Endodermal cell (in vitro differentiated cells): ENCODE data around the gene SEC16A. TPM values are rescaled to one million over a fixed set of nuclear protein-coding genes. Genes with fewer than 3 reads are reported as not detected.

Experiments
- DNase-seq: peaks from one replicate; pipeline ENCODE4 v3.0.0-alpha.2; 2017
- H3K27ac ChIP-seq: 2 replicates; pipeline ENCODE4 v1.5.1; 2013; ENCODE audit warnings: mild to moderate bottlenecking, low read depth, low read length, moderate library complexity
- H3K27me3 ChIP-seq: 2 replicates; pipeline ENCODE4 v1.6.1; 2013; ENCODE audit warnings: mild to moderate bottlenecking, low read length, moderate library complexity; ENCODE audit not compliant: insufficient read depth, control insufficient read depth, poor library complexity, severe bottlenecking
- H3K36me3 ChIP-seq: 2 replicates; pipeline ENCODE4 v1.7.0; 2013; ENCODE audit warnings: mild to moderate bottlenecking, low read length, moderate library complexity; ENCODE audit not compliant: control insufficient read depth, insufficient read depth
- H3K4me1 ChIP-seq: one replicate; pipeline ENCODE4 v1.7.0; 2013; ENCODE audit warnings: low read length; ENCODE audit not compliant: control insufficient read depth, insufficient read depth
- H3K4me3 ChIP-seq: 2 replicates; pipeline ENCODE4 v1.5.1; 2013; ENCODE audit warnings: mild to moderate bottlenecking, low read length, moderate library complexity
- H3K9ac ChIP-seq: 2 replicates; pipeline ENCODE4 v1.6.1; 2013; ENCODE audit warnings: mild to moderate bottlenecking, low read length, moderate library complexity; ENCODE audit not compliant: poor library complexity, severe bottlenecking; ENCODE audit errors: extremely low read depth
- H3K9me3 ChIP-seq: 2 replicates; pipeline ENCODE4 v1.6.1; 2013; ENCODE audit warnings: mild to moderate bottlenecking, low read length, moderate library complexity; ENCODE audit not compliant: control insufficient read depth
- H3K27ac Mint-ChIP-seq: 2 replicates; pipeline ENCODE4 v1.8.0; 2020; ENCODE audit warnings: mixed read lengths
- H3K27me3 Mint-ChIP-seq: 2 replicates; pipeline ENCODE4 v1.8.0; 2021; ENCODE audit warnings: mild to moderate bottlenecking, mixed read lengths; ENCODE audit not compliant: insufficient read depth
- H3K36me3 Mint-ChIP-seq: 2 replicates; pipeline ENCODE4 v1.8.0; 2020; ENCODE audit warnings: low read depth, mixed read lengths
- H3K4me1 Mint-ChIP-seq: 2 replicates; pipeline ENCODE4 v1.8.0; 2020; ENCODE audit warnings: mixed read lengths
- H3K4me3 Mint-ChIP-seq: 2 replicates; pipeline ENCODE4 v1.8.0; 2020; ENCODE audit warnings: mild to moderate bottlenecking, moderate library complexity, mixed read lengths
- H3K9me3 Mint-ChIP-seq: 2 replicates; pipeline ENCODE4 v1.8.0; 2020; ENCODE audit warnings: mild to moderate bottlenecking, mixed read lengths
- CTCF ChIP-seq: fragments of 200-600 bp; sonication (generic); conservative IDR thresholded peaks from 2 replicates; pipeline ENCODE4 v1.5.0; 2021; ENCODE audit warnings: antibody characterized with exemption, mild to moderate bottlenecking
- WGBS, 2 experiments: methylation state at CpG; one replicate each; pipeline versions ENCODE4 v1.1.5 to v1.1.7; 2013; ENCODE audit warnings: missing lambda C conversion rate in 2 of 2, mixed read lengths in 1 of 2; ENCODE audit not compliant: insufficient coverage in 1 of 2, insufficient read length in 1 of 2; 5-methylcytosine and 5-hydroxymethylcytosine counted together
- total RNA-seq, 2 donors: library from RNA; stranded (reverse); fragmentation: NEBNext Ultra II Directional in 1 of 2; extraction: Animal tissue kit (Norgen Biotek cat#: 25700) in 1 of 2; gene quantifications; 2 replicates in 1 of 2; 3 replicates in 1 of 2; pipeline ENCODE4 v1.2.1, GENCODE V29; 2021

SEC16A gene
- total RNA-seq, 2 donors from 2014 or later: 54.6 to 60.7 TPM

GRCh38 chr9:136501686-136502085 lies 18.8 kb upstream of the SEC16A start:
- Mint-ChIP-seq H3K4me1 (no peaks in the 10 kb centered on the region), H3K27me3 (no peaks in the 10 kb centered on the region), H3K27ac (no peak overlapping the region), H3K36me3 (peaks cover 16% of the 10 kb centered on the region), H3K4me3 (no peak overlapping the region), H3K9me3 (no peaks in the 10 kb centered on the region)
- Histone ChIP-seq H3K4me1 (no peaks in the 10 kb centered on the region), H3K9ac (no peak overlapping the region), H3K4me3 (no peak overlapping the region), H3K36me3 (no peaks in the 10 kb centered on the region), H3K9me3 (no peaks in the 10 kb centered on the region), H3K27ac (no peak overlapping the region), H3K27me3 (no peaks in the 10 kb centered on the region)
- DNase-seq: no peak
- TF ChIP-seq CTCF: no peak
- WGBS, 2 experiments: 94 to 95% methylated on average over 19 to 23 of the region's 23 CpGs

- Histone ChIP-seq H3K36me3 (no peaks in the 10 kb centered on the region), H3K9ac (no peak overlapping the region), H3K4me3 (no peak overlapping the region), H3K27ac (no peak overlapping the region), H3K27me3 (no peaks in the 10 kb centered on the region), H3K9me3 (no peaks in the 10 kb centered on the region), H3K4me1 (no peaks in the 10 kb centered on the region)
- DNase-seq: no peak
- H3K4me1 Mint-ChIP-seq: no peaks in the 10 kb centered on the region
- H3K9me3 Mint-ChIP-seq: no peaks in the 10 kb centered on the region
- no peaks in the 10 kb centered on the region for H3K27me3 Mint-ChIP-seq
- no peak for TF ChIP-seq CTCF
- peaks cover 15% of the 10 kb centered on the region for H3K36me3 Mint-ChIP-seq
- WGBS, 2 experiments: 94 to 95% methylated on average over 25 to 50 of the region's 50 CpGs
- H3K27ac Mint-ChIP-seq: no peak overlapping the region
- H3K4me3 Mint-ChIP-seq: no peak overlapping the region
These were observed 17.4 kb upstream of the SEC16A start for GRCh38 chr9:136499935-136500910.

- Mint-ChIP-seq H3K4me1 (no peaks in the 10 kb centered on the region), H3K4me3 (no peak overlapping the region), H3K36me3 (peaks cover 13% of the 10 kb centered on the region), H3K9me3 (no peaks in the 10 kb centered on the region), H3K27ac (no peak overlapping the region), H3K27me3 (no peaks in the 10 kb centered on the region)
- Histone ChIP-seq H3K9me3 (no peaks in the 10 kb centered on the region), H3K9ac (no peak overlapping the region), H3K4me3 (no peak overlapping the region), H3K27me3 (no peaks in the 10 kb centered on the region), H3K36me3 (no peaks in the 10 kb centered on the region), H3K27ac (no peak overlapping the region), H3K4me1 (no peaks in the 10 kb centered on the region)
- no peak for DNase-seq
- WGBS, 2 experiments: 95 to 97% methylated on average over 41 to 46 of the region's 46 CpGs
- TF ChIP-seq CTCF: no peak
These were observed 16.5 kb upstream of the SEC16A start for GRCh38 chr9:136499071-136499934.
